ENCODE results near the gene SIRT3. TPM values are rescaled to one million over a fixed set of nuclear protein-coding genes. Genes with fewer than 3 reads are reported as not detected.

Gene SIRT3
- total RNA-seq, 2 experiments from 2014 or later = 27.7 to 32.1 TPM

GRCh38 chr11:214083-214482, 22.1 kb downstream of the SIRT3 start:
- no peak overlapping the region for H3K27ac Mint-ChIP-seq
- POLR2A ChIA-PET = interaction anchor here (0.6 to 1.9 kb wide), 4 partner anchors 8 to 31 kb away, joined by 3 to 9 read pairs (median 5); no protein-coding TSS in a partner anchor

GRCh38 chr11:213111-213510, 23.0 kb downstream of the SIRT3 start:
- no peak for DNase-seq
- Mint-ChIP-seq H3K4me1 (ENCODE audit: low read depth) (peaks cover 30% of the 10 kb centered on the region), H3K9me3 (no peaks in the 10 kb centered on the region), H3K36me3 (ENCODE audit: low read depth) (peaks cover 57% of the 10 kb centered on the region), H3K4me3 (no peak overlapping the region), H3K27me3 (no peaks in the 10 kb centered on the region), H3K27ac (peak overlapping the region; percentile 72)
- ChIA-PET CTCF (interaction anchor here (0.6 kb wide), 1 partner anchor 37 kb away, joined by 3 read pairs; no protein-coding TSS in a partner anchor), POLR2A (interaction anchor here (0.9 to 2.4 kb wide), 5 partner anchors 9 to 23 kb away, joined by 3 to 13 read pairs (median 7); partner anchors contain the start of genes PSMD13 and SIRT3)
- intact Hi-C loops (cut with micrococcal nuclease) = no loop called here
- no peak for TF ChIP-seq CTCF (IDR thresholded peaks at IDR 0.05)
- no peak for ATAC-seq

More at GRCh38 chr11:214083-214482, 22.1 kb downstream of the SIRT3 start:
- intact Hi-C loops (cut with micrococcal nuclease) = no loop called here
- CTCF ChIA-PET = no interaction called here
- no peaks in the 10 kb centered on the region for H3K9me3 Mint-ChIP-seq
- no peaks in the 10 kb centered on the region for H3K27me3 Mint-ChIP-seq
- peaks cover 30% of the 10 kb centered on the region for H3K4me1 Mint-ChIP-seq (ENCODE audit: low read depth)
- no peak for TF ChIP-seq CTCF (IDR thresholded peaks at IDR 0.05)
- DNase-seq (no peak), ATAC-seq (no peak)
- peaks cover 53% of the 10 kb centered on the region for H3K36me3 Mint-ChIP-seq (ENCODE audit: low read depth)
- H3K4me3 Mint-ChIP-seq = no peak overlapping the region

GRCh38 chr11:212150-213100, 23.7 kb downstream of the SIRT3 start:
- H3K27ac Mint-ChIP-seq = peak overlapping the region; percentile 52
- ChIA-PET POLR2A (interaction anchor here (0.7 to 2.4 kb wide), 6 partner anchors 10 to 23 kb away, joined by 3 to 13 read pairs (median 6); partner anchors contain the start of genes PSMD13 and SIRT3), CTCF (interaction anchor here (0.6 to 0.8 kb wide), 3 partner anchors 38 to 151 kb away, joined by 3 to 5 read pairs (median 4); no protein-coding TSS in a partner anchor)
- ATAC-seq = no peak
- H3K4me1 Mint-ChIP-seq (ENCODE audit: low read depth) = peaks cover 24% of the 10 kb centered on the region
- TF ChIP-seq CTCF (IDR thresholded peaks at IDR 0.05) = no peak
- H3K36me3 Mint-ChIP-seq (ENCODE audit: low read depth) = peaks cover 56% of the 10 kb centered on the region
- no peak overlapping the region for H3K4me3 Mint-ChIP-seq
- no peaks in the 10 kb centered on the region for H3K9me3 Mint-ChIP-seq
- intact Hi-C loops (cut with micrococcal nuclease) = no loop called here
- DNase-seq = no peak
- H3K27me3 Mint-ChIP-seq = no peaks in the 10 kb centered on the region

GRCh38 chr11:211741-212140, 24.4 kb downstream of the SIRT3 start:
- peaks cover 57% of the 10 kb centered on the region for H3K36me3 Mint-ChIP-seq (ENCODE audit: low read depth)
- H3K4me1 Mint-ChIP-seq (ENCODE audit: low read depth) = peaks cover 21% of the 10 kb centered on the region

More at GRCh38 chr11:211741-212140, 24.4 kb downstream of the SIRT3 start:
- Mint-ChIP-seq H3K4me3 (no peak overlapping the region), H3K9me3 (no peaks in the 10 kb centered on the region), H3K27me3 (no peaks in the 10 kb centered on the region), H3K27ac (peak overlapping the region; percentile 87)
- no peak for ATAC-seq
- intact Hi-C loops (cut with micrococcal nuclease) = no loop called here
- ChIA-PET POLR2A (interaction anchor here (0.7 to 2.4 kb wide), 3 partner anchors 15 to 24 kb away, joined by 3 to 13 read pairs (median 4); partner anchors contain the start of genes PSMD13 and SIRT3), CTCF (interaction anchor here (0.8 kb wide), 2 partner anchors 39 to 152 kb away, joined by 4 to 5 read pairs; no protein-coding TSS in a partner anchor)
- no peak for DNase-seq
- TF ChIP-seq CTCF (IDR thresholded peaks at IDR 0.05) = no peak

Data from activated CD8-positive, alpha-beta T cell treated with anti-CD3 and anti-CD28 coated beads for 36 hours (primary cell).